OCI-LY1 (cell line): Measurements from ENCODE around the gene AKAP13.

Experiments
- CTCF ChIP-seq: fragments of 200-600 bp; sonication (generic), shearing (Covaris generic); IDR thresholded peaks from 2 replicates; pipeline ENCODE4 v1.5.1; 2017; ENCODE audit warnings: mild to moderate bottlenecking, antibody characterized with exemption, low read length, moderate library complexity, mixed read lengths
- EZH2 ChIP-seq: fragments of 200-600 bp; sonication (generic), shearing (Covaris generic); IDR thresholded peaks from 2 replicates; pipeline ENCODE4 v1.8.0; 2017; ENCODE audit warnings: borderline replicate concordance, mixed run types, mild to moderate bottlenecking, antibody characterized with exemption, low read length, moderate library complexity, mixed read lengths

GRCh38 chr15:85475711-85476110 lies 95.3 kb downstream of the AKAP13 start:
- TF ChIP-seq EZH2 (no peak), CTCF (no peak)
